OCI-LY7 (cell line): ENCODE data around the gene TMEM221.

Experiments
- EZH2phosphoT487 ChIP-seq: fragments of 200-600 bp; sonication (generic); IDR thresholded peaks from 2 replicates; pipeline ENCODE4 v1.6.1; 2018; ENCODE audit warnings: low read depth, borderline replicate concordance, mild to moderate bottlenecking, mixed run types, antibody characterized with exemption, low read length, moderate library complexity, mixed read lengths
- TF ChIP-seq, protein P1 (sequence below): fragments of 200-600 bp; sonication (generic); conservative IDR thresholded peaks from 2 replicates; pipeline ENCODE4 v1.5.1; 2014; ENCODE audit warnings: mild to moderate bottlenecking, antibody characterized with exemption, low read length, moderate library complexity, mixed read lengths

DNA sequence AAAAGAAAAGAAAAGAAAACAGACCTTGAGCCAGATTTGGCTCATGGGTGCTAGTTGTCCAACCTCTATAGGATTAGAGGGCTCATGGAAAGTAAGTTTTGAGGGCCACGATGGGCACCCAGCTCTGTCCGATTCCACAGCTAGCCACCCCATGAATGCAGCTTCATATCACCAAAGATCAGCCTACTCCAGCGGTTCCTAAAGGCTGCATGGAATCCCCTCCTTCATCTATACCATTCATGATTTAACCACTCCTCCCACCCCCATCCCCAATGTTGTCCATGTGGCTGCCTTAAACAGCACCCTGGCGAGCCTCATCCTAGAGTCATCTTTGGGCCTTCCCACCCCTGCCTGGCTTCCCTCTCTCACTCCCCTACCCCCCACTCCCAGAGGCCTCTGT is 26.5 kb downstream of the TMEM221 start:
- TF ChIP-seq, protein P1, sequence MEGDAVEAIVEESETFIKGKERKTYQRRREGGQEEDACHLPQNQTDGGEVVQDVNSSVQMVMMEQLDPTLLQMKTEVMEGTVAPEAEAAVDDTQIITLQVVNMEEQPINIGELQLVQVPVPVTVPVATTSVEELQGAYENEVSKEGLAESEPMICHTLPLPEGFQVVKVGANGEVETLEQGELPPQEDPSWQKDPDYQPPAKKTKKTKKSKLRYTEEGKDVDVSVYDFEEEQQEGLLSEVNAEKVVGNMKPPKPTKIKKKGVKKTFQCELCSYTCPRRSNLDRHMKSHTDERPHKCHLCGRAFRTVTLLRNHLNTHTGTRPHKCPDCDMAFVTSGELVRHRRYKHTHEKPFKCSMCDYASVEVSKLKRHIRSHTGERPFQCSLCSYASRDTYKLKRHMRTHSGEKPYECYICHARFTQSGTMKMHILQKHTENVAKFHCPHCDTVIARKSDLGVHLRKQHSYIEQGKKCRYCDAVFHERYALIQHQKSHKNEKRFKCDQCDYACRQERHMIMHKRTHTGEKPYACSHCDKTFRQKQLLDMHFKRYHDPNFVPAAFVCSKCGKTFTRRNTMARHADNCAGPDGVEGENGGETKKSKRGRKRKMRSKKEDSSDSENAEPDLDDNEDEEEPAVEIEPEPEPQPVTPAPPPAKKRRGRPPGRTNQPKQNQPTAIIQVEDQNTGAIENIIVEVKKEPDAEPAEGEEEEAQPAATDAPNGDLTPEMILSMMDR, result no peak
- TF ChIP-seq EZH2phosphoT487, result no peak
